Glutamatergic neuron (in vitro differentiated cells): ENCODE results near the gene DLG2. TPM values are rescaled to one million over a fixed set of nuclear protein-coding genes. Genes with fewer than 3 reads are reported as not detected.

Experiments
- DNase-seq: peaks from one replicate; pipeline ENCODE4 v3.0.0; 2022
- H3K27ac Mint-ChIP-seq: one replicate; pipeline ENCODE4 v1.8.0; 2020; ENCODE audit warnings: mild to moderate bottlenecking, mixed read lengths, inconsistent platforms; ENCODE audit not compliant: unreplicated experiment
- H3K27me3 Mint-ChIP-seq: one replicate; pipeline ENCODE4 v1.8.0; 2020; ENCODE audit warnings: mild to moderate bottlenecking, moderate library complexity, mixed read lengths, inconsistent platforms; ENCODE audit not compliant: unreplicated experiment
- H3K36me3 Mint-ChIP-seq: one replicate; pipeline ENCODE4 v1.8.0; 2020; ENCODE audit warnings: mild to moderate bottlenecking, mixed read lengths, inconsistent platforms; ENCODE audit not compliant: unreplicated experiment
- H3K4me1 Mint-ChIP-seq: one replicate; pipeline ENCODE4 v1.8.0; 2020; ENCODE audit warnings: mild to moderate bottlenecking, low read depth, mixed read lengths, inconsistent platforms; ENCODE audit not compliant: unreplicated experiment
- H3K4me3 Mint-ChIP-seq: one replicate; pipeline ENCODE4 v1.8.0; 2020; ENCODE audit warnings: mild to moderate bottlenecking, mixed read lengths, inconsistent platforms; ENCODE audit not compliant: unreplicated experiment
- H3K9me3 Mint-ChIP-seq: one replicate; pipeline ENCODE4 v1.8.0; 2020; ENCODE audit warnings: mild to moderate bottlenecking, moderate library complexity, mixed read lengths, inconsistent platforms; ENCODE audit not compliant: unreplicated experiment
- total RNA-seq: library from RNA; stranded (reverse); fragmentation: NEBNext Ultra II Directional; extraction: Animal tissue kit (Norgen Biotek cat#: 25700); gene quantifications from one replicate; pipeline ENCODE4 v1.2.1, GENCODE V29; 2021; ENCODE audit not compliant: unreplicated experiment
- TF ChIP-seq, protein P1 (sequence below): fragments of 200-600 bp; sonication (generic); IDR thresholded peaks from one replicate; pipeline ENCODE4 v1.5.0; 2021; ENCODE audit not compliant: partially characterized antibody, unreplicated experiment

Gene DLG2
- total RNA-seq, 1 donor from 2014 or later: 2.9 TPM

DNA sequence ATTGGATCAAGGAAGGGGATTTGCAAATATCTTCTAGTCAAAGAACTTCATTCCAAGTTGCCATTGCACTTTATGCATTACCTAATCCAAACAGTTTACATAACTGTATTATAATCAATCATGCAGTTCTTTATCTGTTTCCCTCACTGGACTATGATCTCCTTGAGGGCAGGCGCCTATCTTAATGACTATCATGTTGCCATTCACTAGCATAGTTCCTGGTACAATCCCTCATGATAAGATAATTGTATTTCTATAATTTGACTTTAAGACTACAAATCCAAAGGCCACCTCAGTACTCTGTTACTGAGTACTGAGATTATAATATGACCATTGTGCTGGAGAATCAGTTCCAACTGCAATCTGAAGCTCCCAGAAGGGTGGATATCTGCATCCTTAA is 2062.3 kb downstream of the DLG2 start:
- Mint-ChIP-seq H3K4me3 (no peak overlapping the region), H3K36me3 (no peaks in the 10 kb centered on the region), H3K4me1 (no peaks in the 10 kb centered on the region), H3K27me3 (no peaks in the 10 kb centered on the region), H3K9me3 (no peaks in the 10 kb centered on the region), H3K27ac (no peak overlapping the region)
- TF ChIP-seq, protein P1, sequence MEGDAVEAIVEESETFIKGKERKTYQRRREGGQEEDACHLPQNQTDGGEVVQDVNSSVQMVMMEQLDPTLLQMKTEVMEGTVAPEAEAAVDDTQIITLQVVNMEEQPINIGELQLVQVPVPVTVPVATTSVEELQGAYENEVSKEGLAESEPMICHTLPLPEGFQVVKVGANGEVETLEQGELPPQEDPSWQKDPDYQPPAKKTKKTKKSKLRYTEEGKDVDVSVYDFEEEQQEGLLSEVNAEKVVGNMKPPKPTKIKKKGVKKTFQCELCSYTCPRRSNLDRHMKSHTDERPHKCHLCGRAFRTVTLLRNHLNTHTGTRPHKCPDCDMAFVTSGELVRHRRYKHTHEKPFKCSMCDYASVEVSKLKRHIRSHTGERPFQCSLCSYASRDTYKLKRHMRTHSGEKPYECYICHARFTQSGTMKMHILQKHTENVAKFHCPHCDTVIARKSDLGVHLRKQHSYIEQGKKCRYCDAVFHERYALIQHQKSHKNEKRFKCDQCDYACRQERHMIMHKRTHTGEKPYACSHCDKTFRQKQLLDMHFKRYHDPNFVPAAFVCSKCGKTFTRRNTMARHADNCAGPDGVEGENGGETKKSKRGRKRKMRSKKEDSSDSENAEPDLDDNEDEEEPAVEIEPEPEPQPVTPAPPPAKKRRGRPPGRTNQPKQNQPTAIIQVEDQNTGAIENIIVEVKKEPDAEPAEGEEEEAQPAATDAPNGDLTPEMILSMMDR: no peak
- DNase-seq: no peak

DNA sequence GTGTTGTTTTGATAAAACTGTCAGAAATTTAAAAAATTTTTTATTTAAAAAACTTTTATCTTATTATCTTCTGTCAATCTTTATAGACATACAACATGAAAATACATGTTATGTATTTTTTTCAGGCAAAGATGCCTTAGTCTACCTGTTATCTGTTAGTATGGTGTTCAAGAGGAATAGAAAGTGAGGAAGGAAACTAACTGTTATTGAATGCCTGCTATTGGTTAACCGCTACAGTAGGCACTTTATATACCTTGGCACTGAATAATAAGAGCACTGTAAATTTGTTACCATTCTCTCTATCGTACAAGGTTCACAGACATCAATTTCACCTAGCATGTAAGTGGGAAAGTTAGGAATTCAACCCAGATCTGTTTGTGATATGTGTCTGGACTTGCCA is 2068.9 kb downstream of the DLG2 start:
- TF ChIP-seq, protein P1: no peak
- Mint-ChIP-seq H3K9me3 (no peaks in the 10 kb centered on the region), H3K36me3 (no peaks in the 10 kb centered on the region), H3K27ac (no peak overlapping the region), H3K4me1 (no peaks in the 10 kb centered on the region), H3K27me3 (no peaks in the 10 kb centered on the region), H3K4me3 (no peak overlapping the region)
- no peak for DNase-seq

DNA sequence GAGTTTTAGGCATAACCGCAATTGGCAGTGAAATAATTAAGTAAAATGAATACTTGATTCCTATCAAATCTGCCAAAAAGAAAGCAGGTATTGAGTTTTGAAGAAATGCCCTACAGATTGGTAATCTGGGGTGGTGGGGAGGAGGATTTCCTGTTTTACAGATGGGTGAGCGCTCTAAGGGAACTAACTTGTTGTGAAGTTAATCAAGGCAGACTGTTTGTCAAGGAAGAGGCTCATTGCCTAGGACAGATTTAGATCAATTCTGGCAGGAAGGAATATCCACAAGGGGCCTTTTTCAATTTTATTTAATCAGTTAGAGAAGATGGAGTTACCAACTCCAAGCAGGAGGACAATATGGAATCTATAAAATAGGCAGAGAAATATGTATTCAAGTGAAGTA is 2069.5 kb downstream of the DLG2 start:
- H3K4me3 Mint-ChIP-seq: no peak overlapping the region
- H3K27ac Mint-ChIP-seq: no peak overlapping the region

DNA sequence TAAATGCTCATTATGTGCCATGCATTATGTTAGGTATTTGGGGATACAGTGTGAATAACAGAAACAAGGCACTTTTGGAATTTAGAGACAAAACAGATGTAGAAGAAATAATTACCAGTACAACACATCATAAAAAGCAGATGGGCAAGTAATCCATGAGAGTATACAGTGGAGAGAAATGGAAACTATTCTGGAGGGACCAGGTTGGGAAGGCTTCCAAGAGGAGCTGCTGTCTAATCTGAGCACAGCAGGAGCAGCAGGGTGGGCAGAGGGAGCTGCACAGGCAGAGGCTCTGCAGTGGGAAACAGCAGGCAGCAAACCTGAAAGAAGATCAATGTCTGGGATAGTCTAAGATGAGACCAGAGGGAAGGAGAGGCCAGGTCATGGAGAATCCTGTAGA is 2072.3 kb downstream of the DLG2 start:
- no peak for DNase-seq
- Mint-ChIP-seq H3K9me3 (no peaks in the 10 kb centered on the region), H3K4me1 (no peaks in the 10 kb centered on the region), H3K27ac (no peak overlapping the region), H3K4me3 (no peak overlapping the region), H3K36me3 (no peaks in the 10 kb centered on the region), H3K27me3 (no peaks in the 10 kb centered on the region)
- TF ChIP-seq, protein P1: no peak

More for the DNA sequence above, 2069.5 kb downstream of the DLG2 start:
- Mint-ChIP-seq H3K36me3 (no peaks in the 10 kb centered on the region), H3K27me3 (no peaks in the 10 kb centered on the region), H3K4me1 (no peaks in the 10 kb centered on the region), H3K9me3 (no peaks in the 10 kb centered on the region)
- TF ChIP-seq, protein P1: no peak
- DNase-seq: no peak

DNA sequence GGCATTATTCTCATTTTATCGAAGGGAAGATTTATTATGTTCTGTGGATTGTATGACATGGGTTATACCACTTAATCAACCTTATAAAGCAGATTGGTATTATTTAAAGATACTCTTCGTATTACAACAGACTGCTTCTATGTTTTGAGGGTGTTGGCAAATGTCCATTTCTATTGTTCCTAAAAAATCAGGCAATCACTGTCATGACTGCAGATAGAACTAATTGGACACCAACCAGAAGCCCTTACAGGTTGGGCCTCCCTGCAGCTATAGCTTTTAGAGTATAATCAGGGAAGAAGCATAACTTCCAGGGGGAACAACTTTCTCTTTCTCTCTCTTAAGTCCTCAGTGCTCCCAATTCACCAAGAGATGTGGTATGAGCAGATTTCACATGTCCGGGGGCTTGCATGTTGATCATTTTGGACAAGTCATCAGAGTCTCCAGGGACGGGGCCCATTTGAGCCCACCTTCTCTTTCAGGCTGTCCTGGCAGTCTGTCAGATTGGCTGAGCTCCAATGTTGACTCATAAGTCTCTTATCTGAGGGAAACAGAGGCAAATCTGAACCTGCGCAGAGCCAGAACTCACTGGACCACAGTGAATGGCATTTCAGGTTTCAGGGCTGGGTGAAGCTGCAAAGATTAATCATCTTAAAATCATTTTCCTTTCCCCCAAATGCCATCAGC is 2077.0 kb downstream of the DLG2 start:
- no peaks in the 10 kb centered on the region for H3K36me3 Mint-ChIP-seq
- no peak overlapping the region for H3K4me3 Mint-ChIP-seq

More for the DNA sequence above, 2077.0 kb downstream of the DLG2 start:
- DNase-seq: no peak
- Mint-ChIP-seq H3K4me1 (no peaks in the 10 kb centered on the region), H3K27me3 (peaks cover 2% of the 10 kb centered on the region), H3K27ac (no peak overlapping the region), H3K9me3 (peaks cover 4% of the 10 kb centered on the region)
- TF ChIP-seq, protein P1: no peak
